GM18502 (cell line): ENCODE data around the gene LYZL1.
"Not testable (repeated sequence)": the region's sequence is repeated elsewhere in the genome, so short reads cannot be mapped to it uniquely, and the experiment has no call there.

Experiments
- ATAC-seq: cut with Tn5 transposase; IDR thresholded peaks from one replicate; pipeline ENCODE4 v1.9.1; 2021; ENCODE audit warnings: mild to moderate bottlenecking; ENCODE audit not compliant: unreplicated experiment, poor library complexity

Gene LYZL1

GRCh38 chr10:29360215-29360853 is 71.5 kb downstream of the LYZL1 start:
- not testable (repeated sequence) for ATAC-seq
